ENCODE results near the gene SMG6. TPM values are rescaled to one million over a fixed set of nuclear protein-coding genes. Genes with fewer than 3 reads are reported as not detected.

The SMG6 gene
- total and polyA plus RNA-seq, 2 of the 8 experiments (the other 6 are each of a cell fraction or from before 2014, with no cell fraction given) = 18.5 to 25.2 TPM

GRCh38 chr17:2222301-2222700, 81.3 kb downstream of the SMG6 start (continued):
- no peak for TF ChIP-seq RBBP5 (IDR thresholded peaks at IDR 0.05; ENCODE audit: borderline replicate concordance, low read depth, low read length)
- TF ChIP-seq SIX5 (IDR thresholded peaks at IDR 0.05; ENCODE audit: low read depth, low read length) = no peak
- TF ChIP-seq, protein P1, sequence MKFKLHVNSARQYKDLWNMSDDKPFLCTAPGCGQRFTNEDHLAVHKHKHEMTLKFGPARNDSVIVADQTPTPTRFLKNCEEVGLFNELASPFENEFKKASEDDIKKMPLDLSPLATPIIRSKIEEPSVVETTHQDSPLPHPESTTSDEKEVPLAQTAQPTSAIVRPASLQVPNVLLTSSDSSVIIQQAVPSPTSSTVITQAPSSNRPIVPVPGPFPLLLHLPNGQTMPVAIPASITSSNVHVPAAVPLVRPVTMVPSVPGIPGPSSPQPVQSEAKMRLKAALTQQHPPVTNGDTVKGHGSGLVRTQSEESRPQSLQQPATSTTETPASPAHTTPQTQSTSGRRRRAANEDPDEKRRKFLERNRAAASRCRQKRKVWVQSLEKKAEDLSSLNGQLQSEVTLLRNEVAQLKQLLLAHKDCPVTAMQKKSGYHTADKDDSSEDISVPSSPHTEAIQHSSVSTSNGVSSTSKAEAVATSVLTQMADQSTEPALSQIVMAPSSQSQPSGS (IDR thresholded peaks at IDR 0.05; ENCODE audit: low read length) = no peak
